GM19395 (cell line): ENCODE results near the gene PFKFB2.
"Not testable (repeated sequence)": the region's sequence is repeated elsewhere in the genome, so short reads cannot be mapped to it uniquely, and the experiment has no call there.

Source experiments
- ATAC-seq: cut with Tn5 transposase; IDR thresholded peaks from one replicate; pipeline ENCODE4 v1.9.1; 2021; ENCODE audit warnings: mild to moderate bottlenecking, moderate library complexity; ENCODE audit not compliant: unreplicated experiment

The PFKFB2 gene

GRCh38 chr1:207036865-207037264 is 16.2 kb upstream of the PFKFB2 start:
- no peak for ATAC-seq

- ATAC-seq = no peak
These were observed 13.5 kb upstream of the PFKFB2 start for GRCh38 chr1:207039380-207040180.

GRCh38 chr1:207040181-207040533 is 12.9 kb upstream of the PFKFB2 start:
- no peak for ATAC-seq

- ATAC-seq = not testable (repeated sequence)
These were observed 11.7 kb upstream of the PFKFB2 start for GRCh38 chr1:207041397-207041796.

GRCh38 chr1:207045453-207045852 is 7.6 kb upstream of the PFKFB2 start:
- ATAC-seq = no peak

- ATAC-seq = no peak
These were observed 5.6 kb upstream of the PFKFB2 start for GRCh38 chr1:207047505-207047904.

- ATAC-seq = no peak
These were observed 5.0 kb upstream of the PFKFB2 start for GRCh38 chr1:207048041-207048440.

- ATAC-seq = no peak
These were observed 4.0 kb upstream of the PFKFB2 start for GRCh38 chr1:207049054-207049453.

GRCh38 chr1:207049514-207049913 is 3.6 kb upstream of the PFKFB2 start:
- ATAC-seq = no peak

GRCh38 chr1:207049974-207050391 is 3.1 kb upstream of the PFKFB2 start:
- ATAC-seq = peak; percentile 39

GRCh38 chr1:207050480-207051190 is 2.4 kb upstream of the PFKFB2 start:
- peak; percentile 57 for ATAC-seq

- ATAC-seq = no peak
These were observed 1.7 kb upstream of the PFKFB2 start, which contains the start of gene YOD1 for GRCh38 chr1:207051191-207051943. Gene YOD1 (minus strand): TSS chr1:207051208. CDS start chr1:207051030, 178 bp downstream.

GRCh38 chr1:207054491-207054890 is 1.4 kb downstream of the PFKFB2 start:
- no peak for ATAC-seq

GRCh38 chr1:207055386-207056001 is 2.4 kb downstream of the PFKFB2 start:
- no peak for ATAC-seq

GRCh38 chr1:207056673-207057072 is 3.6 kb downstream of the PFKFB2 start:
- ATAC-seq = no peak

GRCh38 chr1:207058252-207058651 is 5.2 kb downstream of the PFKFB2 start:
- ATAC-seq = no peak

- no peak for ATAC-seq
These were observed 6.1 kb downstream of the PFKFB2 start for GRCh38 chr1:207058878-207059867.

- no peak for ATAC-seq
These were observed 6.8 kb downstream of the PFKFB2 start for GRCh38 chr1:207059881-207060280.

GRCh38 chr1:207060596-207060995 is 7.5 kb downstream of the PFKFB2 start:
- no peak for ATAC-seq

GRCh38 chr1:207062058-207062457 is 9.0 kb downstream of the PFKFB2 start:
- no peak for ATAC-seq
